RWPE1 (cell line): Measurements from ENCODE around the gene VPS8.

Experiments
- CTCF ChIA-PET: fragments of 350-600 bp; sonication (Branson Sonifier 250); formaldehyde crosslinking; extraction: SDS; loops from one replicate; lab custom pipeline; 2021; lab: Yijun Ruan, JAX
- POLR2A ChIA-PET: fragments of 400-600 bp; formaldehyde crosslinking; extraction: SDS; loops from one replicate; lab custom pipeline; 2020; ENCODE audit warnings: antibody characterized with exemption; ENCODE audit not compliant: low non-redundant PET; lab: Yijun Ruan, JAX
- DNase-seq: peaks from one replicate; pipeline ENCODE4 v3.0.0; 2012; ENCODE audit warnings: low spot score
- H3K27ac ChIP-seq: fragments of 450-650 bp; 2 replicates; pipeline ENCODE4 v1.5.1; 2017
- TF ChIP-seq, protein P1 (sequence below): fragments of 450-650 bp; conservative IDR thresholded peaks from 2 replicates; pipeline ENCODE4 v1.5.1; 2017; ENCODE audit warnings: low read depth, mild to moderate bottlenecking

VPS8 gene, protein sequence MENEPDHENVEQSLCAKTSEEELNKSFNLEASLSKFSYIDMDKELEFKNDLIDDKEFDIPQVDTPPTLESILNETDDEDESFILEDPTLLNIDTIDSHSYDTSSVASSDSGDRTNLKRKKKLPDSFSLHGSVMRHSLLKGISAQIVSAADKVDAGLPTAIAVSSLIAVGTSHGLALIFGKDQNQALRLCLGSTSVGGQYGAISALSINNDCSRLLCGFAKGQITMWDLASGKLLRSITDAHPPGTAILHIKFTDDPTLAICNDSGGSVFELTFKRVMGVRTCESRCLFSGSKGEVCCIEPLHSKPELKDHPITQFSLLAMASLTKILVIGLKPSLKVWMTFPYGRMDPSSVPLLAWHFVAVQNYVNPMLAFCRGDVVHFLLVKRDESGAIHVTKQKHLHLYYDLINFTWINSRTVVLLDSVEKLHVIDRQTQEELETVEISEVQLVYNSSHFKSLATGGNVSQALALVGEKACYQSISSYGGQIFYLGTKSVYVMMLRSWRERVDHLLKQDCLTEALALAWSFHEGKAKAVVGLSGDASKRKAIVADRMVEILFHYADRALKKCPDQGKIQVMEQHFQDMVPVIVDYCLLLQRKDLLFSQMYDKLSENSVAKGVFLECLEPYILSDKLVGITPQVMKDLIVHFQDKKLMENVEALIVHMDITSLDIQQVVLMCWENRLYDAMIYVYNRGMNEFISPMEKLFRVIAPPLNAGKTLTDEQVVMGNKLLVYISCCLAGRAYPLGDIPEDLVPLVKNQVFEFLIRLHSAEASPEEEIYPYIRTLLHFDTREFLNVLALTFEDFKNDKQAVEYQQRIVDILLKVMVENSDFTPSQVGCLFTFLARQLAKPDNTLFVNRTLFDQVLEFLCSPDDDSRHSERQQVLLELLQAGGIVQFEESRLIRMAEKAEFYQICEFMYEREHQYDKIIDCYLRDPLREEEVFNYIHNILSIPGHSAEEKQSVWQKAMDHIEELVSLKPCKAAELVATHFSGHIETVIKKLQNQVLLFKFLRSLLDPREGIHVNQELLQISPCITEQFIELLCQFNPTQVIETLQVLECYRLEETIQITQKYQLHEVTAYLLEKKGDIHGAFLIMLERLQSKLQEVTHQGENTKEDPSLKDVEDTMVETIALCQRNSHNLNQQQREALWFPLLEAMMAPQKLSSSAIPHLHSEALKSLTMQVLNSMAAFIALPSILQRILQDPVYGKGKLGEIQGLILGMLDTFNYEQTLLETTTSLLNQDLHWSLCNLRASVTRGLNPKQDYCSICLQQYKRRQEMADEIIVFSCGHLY (N-terminal part only)

DNA sequence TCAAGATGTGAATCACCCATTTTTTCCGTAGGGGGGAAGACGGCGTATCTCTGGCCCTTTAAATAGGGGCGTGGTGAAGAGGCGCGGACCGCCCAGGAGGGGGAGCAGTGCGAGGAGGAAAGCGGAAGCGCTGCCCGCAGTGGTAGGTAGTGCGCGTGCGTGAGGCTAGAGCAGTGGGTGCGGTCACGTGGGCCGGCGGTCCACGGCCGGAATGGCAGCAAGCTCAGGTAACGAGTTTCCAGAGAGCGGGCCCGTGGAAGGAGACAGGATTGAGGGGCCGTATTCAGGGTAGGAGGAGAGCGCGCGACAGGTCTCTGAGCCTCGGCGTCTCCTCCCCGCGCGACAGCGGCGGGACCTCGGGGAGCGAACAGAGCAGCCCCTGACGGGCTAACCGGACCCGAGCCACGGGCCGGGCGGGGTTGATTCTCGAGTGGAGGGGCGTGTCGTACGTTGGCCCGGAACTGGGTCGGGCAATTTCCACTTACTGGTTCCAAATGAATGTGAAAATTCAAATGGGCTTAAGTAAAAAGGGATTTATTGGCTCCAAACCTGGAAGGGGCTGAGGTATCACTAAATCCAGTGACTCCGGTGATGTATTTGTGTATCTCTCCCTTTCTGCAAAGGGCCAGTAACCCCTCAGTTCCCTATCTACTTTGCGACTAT lies at the start of gene VPS8:
Gene VPS8, plus strand, starts transcription at position 168 of the 663 bp plus-strand sequence. CDS start 12,467 bp downstream, outside the sequence.
- DNase-seq, result peak; percentile 97
- TF ChIP-seq, protein P1, sequence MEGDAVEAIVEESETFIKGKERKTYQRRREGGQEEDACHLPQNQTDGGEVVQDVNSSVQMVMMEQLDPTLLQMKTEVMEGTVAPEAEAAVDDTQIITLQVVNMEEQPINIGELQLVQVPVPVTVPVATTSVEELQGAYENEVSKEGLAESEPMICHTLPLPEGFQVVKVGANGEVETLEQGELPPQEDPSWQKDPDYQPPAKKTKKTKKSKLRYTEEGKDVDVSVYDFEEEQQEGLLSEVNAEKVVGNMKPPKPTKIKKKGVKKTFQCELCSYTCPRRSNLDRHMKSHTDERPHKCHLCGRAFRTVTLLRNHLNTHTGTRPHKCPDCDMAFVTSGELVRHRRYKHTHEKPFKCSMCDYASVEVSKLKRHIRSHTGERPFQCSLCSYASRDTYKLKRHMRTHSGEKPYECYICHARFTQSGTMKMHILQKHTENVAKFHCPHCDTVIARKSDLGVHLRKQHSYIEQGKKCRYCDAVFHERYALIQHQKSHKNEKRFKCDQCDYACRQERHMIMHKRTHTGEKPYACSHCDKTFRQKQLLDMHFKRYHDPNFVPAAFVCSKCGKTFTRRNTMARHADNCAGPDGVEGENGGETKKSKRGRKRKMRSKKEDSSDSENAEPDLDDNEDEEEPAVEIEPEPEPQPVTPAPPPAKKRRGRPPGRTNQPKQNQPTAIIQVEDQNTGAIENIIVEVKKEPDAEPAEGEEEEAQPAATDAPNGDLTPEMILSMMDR, result peak; percentile 28; the same call in 1 of the 2 replicates
- H3K27ac ChIP-seq, result peak within 1 kb of the TSS; percentile 62
- ChIA-PET POLR2A (interaction anchor here (0.6 kb wide), 1 partner anchor 251 kb away, joined by 3 read pairs; the partner anchor contains the start of gene EPHB3), CTCF (interaction anchor here (0.7 kb wide), 3 partner anchors 8 to 340 kb away, joined by 3 to 4 read pairs (median 3); no protein-coding TSS in a partner anchor)

DNA sequence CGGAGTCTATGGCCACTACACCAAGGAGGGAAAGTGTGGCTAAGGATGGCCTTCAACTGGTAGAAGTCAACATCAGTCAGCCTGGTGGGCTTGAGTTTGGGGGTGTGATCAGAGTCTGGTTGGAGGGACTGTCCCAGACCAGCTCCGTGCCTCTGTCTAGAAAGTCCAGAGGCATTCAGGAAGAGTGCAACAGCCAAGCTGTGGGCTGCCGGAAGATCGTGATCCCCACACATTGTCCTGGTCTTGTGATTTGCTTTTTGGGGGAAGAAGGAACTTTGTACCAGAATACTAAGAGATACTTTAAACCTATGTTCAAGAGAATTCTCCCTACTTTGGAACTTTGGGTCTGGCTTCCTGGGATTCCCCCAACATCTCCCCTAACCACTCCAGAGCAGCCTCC lies 47.8 kb upstream of the VPS8 start:
- H3K27ac ChIP-seq, result no peak overlapping the region
- CTCF ChIA-PET, result interaction anchor here (0.7 kb wide), 1 partner anchor 349 kb away, joined by 3 read pairs; no protein-coding TSS in a partner anchor
- no peak for DNase-seq
- TF ChIP-seq, protein P1, result no peak
- POLR2A ChIA-PET, result no interaction called here

DNA sequence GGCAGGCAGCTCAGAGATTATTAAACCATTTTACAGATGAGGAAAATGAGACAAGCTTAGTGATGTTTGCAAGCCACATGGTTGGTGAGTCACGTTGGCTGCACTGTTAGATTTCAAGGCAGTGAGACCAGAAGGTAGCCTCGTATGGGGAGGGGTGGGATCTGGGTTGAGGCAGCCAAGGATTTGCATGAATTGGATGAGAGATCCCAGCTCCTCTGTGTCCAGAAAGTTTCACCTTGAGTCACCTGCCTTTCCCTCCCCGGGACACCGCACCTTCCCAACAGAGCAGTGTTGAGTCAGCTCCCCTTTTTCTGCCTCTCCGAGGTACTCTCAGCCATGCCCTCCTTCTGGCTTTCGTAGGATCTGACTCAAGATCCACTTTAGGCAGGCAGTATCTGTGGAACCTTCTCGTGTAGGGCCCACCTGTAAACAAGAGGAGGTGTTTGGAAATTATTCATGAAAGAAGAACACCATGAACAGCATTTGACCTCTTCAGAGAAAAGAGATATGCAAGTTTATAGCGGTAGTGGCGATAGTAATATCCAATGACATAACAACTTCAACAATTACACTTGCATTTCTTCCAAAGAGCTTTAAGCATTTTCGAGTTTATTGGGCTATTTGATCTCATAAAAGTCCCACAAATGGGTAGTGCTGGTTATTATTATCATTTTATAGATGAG lies 46.8 kb upstream of the VPS8 start:
- peak; percentile 77 for DNase-seq
- TF ChIP-seq, protein P1, result no peak
- H3K27ac ChIP-seq, result peak overlapping the region; percentile 75
- CTCF ChIA-PET, result interaction anchor here (1.3 kb wide), 1 partner anchor 39 kb away, joined by 4 read pairs; no protein-coding TSS in a partner anchor
- POLR2A ChIA-PET, result interaction anchor here (0.6 to 2.5 kb wide), 6 partner anchors 27 to 203 kb away, joined by 3 to 8 read pairs (median 6); partner anchors contain the start of gene EPHB3

DNA sequence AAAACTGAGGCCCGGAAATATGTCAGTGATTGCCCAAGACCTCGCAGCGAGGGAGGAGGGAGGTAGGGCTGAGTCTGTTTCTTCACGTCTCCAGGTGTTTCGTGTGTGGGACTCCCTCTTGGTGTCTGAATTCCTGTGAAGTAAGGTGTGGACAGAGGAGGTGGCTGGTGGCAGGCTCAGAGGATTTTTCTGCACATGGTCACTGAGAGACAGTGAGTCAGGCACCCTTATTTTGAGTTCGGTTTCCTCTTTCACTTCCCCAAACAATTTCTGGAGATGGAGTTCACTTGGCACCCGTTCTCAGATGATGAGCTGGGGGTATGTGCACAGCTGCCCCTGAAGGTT lies 46.3 kb upstream of the VPS8 start:
- DNase-seq, result peak; percentile 51
- CTCF ChIA-PET, result interaction anchor here (1.2 to 1.3 kb wide), 2 partner anchors 17 to 39 kb away, joined by 3 to 4 read pairs; no protein-coding TSS in a partner anchor
- TF ChIP-seq, protein P1, result no peak
- peak overlapping the region; percentile 75 for H3K27ac ChIP-seq
- POLR2A ChIA-PET, result interaction anchor here (0.6 to 2.5 kb wide), 5 partner anchors 28 to 204 kb away, joined by 3 to 8 read pairs (median 6); partner anchors contain the start of gene EPHB3
